ENCODE data around the gene DNAH9.

The DNAH9 gene

GRCh38 chr17:11814655-11815262, 216.5 kb downstream of the DNAH9 start:
- H3K56ac ChIP-seq (ENCODE audit: low read length): no peak overlapping the region
- no peak overlapping the region for H2BK15ac ChIP-seq (replicated peaks; ENCODE audit: low read depth)
- H2AK5ac ChIP-seq (ENCODE audit: low read length): no peak overlapping the region
- no peaks in the 10 kb centered on the region for H3K79me2 ChIP-seq (ENCODE audit: control insufficient read depth, insufficient read depth, low read length)
- no peak for DNase-seq
- H3K79me1 ChIP-seq (ENCODE audit: low read length): no peaks in the 10 kb centered on the region
- no peaks in the 10 kb centered on the region for H3K4me1 ChIP-seq (ENCODE audit: control insufficient read depth, low read depth, low read length)
- H3K27ac ChIP-seq (ENCODE audit: low read depth, low read length): no peak overlapping the region
- no peak overlapping the region for H3K4me2 ChIP-seq (ENCODE audit: low read length)
- no peak overlapping the region for H3K4ac ChIP-seq (ENCODE audit: low read depth, low read length)
- H3K23ac ChIP-seq (ENCODE audit: low read length): no peak overlapping the region
- H4K8ac ChIP-seq (ENCODE audit: low read depth, low read length): no peak overlapping the region
- H3K4me3 ChIP-seq (ENCODE audit: low read length): no peak overlapping the region
- H2BK120ac ChIP-seq (ENCODE audit: low read depth, low read length): no peak overlapping the region
- no peak overlapping the region for H3K9ac ChIP-seq (ENCODE audit: low read length)
- no CpG with 5 or more reads among the region's 3 CpGs for WGBS (ENCODE audit: extremely low coverage, insufficient coverage, low lambda C conversion rate)
- no peak overlapping the region for H4K5ac ChIP-seq (ENCODE audit: low read length)
- H3K36me3 ChIP-seq (ENCODE audit: control insufficient read depth, insufficient read depth, low read length): no peaks in the 10 kb centered on the region
- H3K27me3 ChIP-seq (ENCODE audit: insufficient read depth, low read length, poor library complexity): no peaks in the 10 kb centered on the region
- no peak overlapping the region for H3K18ac ChIP-seq (ENCODE audit: low read length)
- no peak overlapping the region for H2BK5ac ChIP-seq (ENCODE audit: low read length)

GRCh38 chr17:11816409-11816808, 218.1 kb downstream of the DNAH9 start:
- no peaks in the 10 kb centered on the region for H3K4me1 ChIP-seq (ENCODE audit: control insufficient read depth, low read depth, low read length)
- H4K8ac ChIP-seq (ENCODE audit: low read depth, low read length): no peak overlapping the region
- no CpG with 5 or more reads among the region's 2 CpGs for WGBS (ENCODE audit: extremely low coverage, insufficient coverage, low lambda C conversion rate)
- H3K4me2 ChIP-seq (ENCODE audit: low read length): no peak overlapping the region
- H3K27me3 ChIP-seq (ENCODE audit: insufficient read depth, low read length, poor library complexity): no peaks in the 10 kb centered on the region
- no peaks in the 10 kb centered on the region for H3K36me3 ChIP-seq (ENCODE audit: control insufficient read depth, insufficient read depth, low read length)
- H2AK5ac ChIP-seq (ENCODE audit: low read length): no peak overlapping the region
- H3K27ac ChIP-seq (ENCODE audit: low read depth, low read length): no peak overlapping the region
- H3K4me3 ChIP-seq (ENCODE audit: low read length): no peak overlapping the region
- no peak overlapping the region for H4K5ac ChIP-seq (ENCODE audit: low read length)
- no peak overlapping the region for H3K9ac ChIP-seq (ENCODE audit: low read length)
- H2BK5ac ChIP-seq (ENCODE audit: low read length): no peak overlapping the region
- H3K4ac ChIP-seq (ENCODE audit: low read depth, low read length): no peak overlapping the region
- H3K56ac ChIP-seq (ENCODE audit: low read length): no peak overlapping the region
- H3K18ac ChIP-seq (ENCODE audit: low read length): no peak overlapping the region
- no peaks in the 10 kb centered on the region for H3K79me2 ChIP-seq (ENCODE audit: control insufficient read depth, insufficient read depth, low read length)
- no peaks in the 10 kb centered on the region for H3K79me1 ChIP-seq (ENCODE audit: low read length)
- H3K23ac ChIP-seq (ENCODE audit: low read length): no peak overlapping the region
- no peak for DNase-seq
- no peak overlapping the region for H2BK120ac ChIP-seq (ENCODE audit: low read depth, low read length)
- H2BK15ac ChIP-seq (replicated peaks; ENCODE audit: low read depth): no peak overlapping the region

GRCh38 chr17:11823862-11824261, 225.6 kb downstream of the DNAH9 start:
- H3K4ac ChIP-seq (ENCODE audit: low read depth, low read length): no peak overlapping the region
- no peaks in the 10 kb centered on the region for H3K36me3 ChIP-seq (ENCODE audit: control insufficient read depth, insufficient read depth, low read length)
- H3K4me3 ChIP-seq (ENCODE audit: low read length): no peak overlapping the region
- no peaks in the 10 kb centered on the region for H3K79me1 ChIP-seq (ENCODE audit: low read length)
- H2BK15ac ChIP-seq (replicated peaks; ENCODE audit: low read depth): no peak overlapping the region
- H3K4me2 ChIP-seq (ENCODE audit: low read length): no peak overlapping the region
- H2BK120ac ChIP-seq (ENCODE audit: low read depth, low read length): no peak overlapping the region
- WGBS (ENCODE audit: extremely low coverage, insufficient coverage, low lambda C conversion rate): no CpG with 5 or more reads among the region's 5 CpGs
- H2BK5ac ChIP-seq (ENCODE audit: low read length): no peak overlapping the region
- no peak overlapping the region for H4K8ac ChIP-seq (ENCODE audit: low read depth, low read length)
- no peaks in the 10 kb centered on the region for H3K4me1 ChIP-seq (ENCODE audit: control insufficient read depth, low read depth, low read length)
- no peak overlapping the region for H2AK5ac ChIP-seq (ENCODE audit: low read length)
- H3K27ac ChIP-seq (ENCODE audit: low read depth, low read length): no peak overlapping the region
- no peaks in the 10 kb centered on the region for H3K79me2 ChIP-seq (ENCODE audit: control insufficient read depth, insufficient read depth, low read length)
- no peaks in the 10 kb centered on the region for H3K27me3 ChIP-seq (ENCODE audit: insufficient read depth, low read length, poor library complexity)
- DNase-seq: no peak
- no peak overlapping the region for H4K5ac ChIP-seq (ENCODE audit: low read length)
- no peak overlapping the region for H3K56ac ChIP-seq (ENCODE audit: low read length)
- no peak overlapping the region for H3K9ac ChIP-seq (ENCODE audit: low read length)
- no peak overlapping the region for H3K18ac ChIP-seq (ENCODE audit: low read length)
- H3K23ac ChIP-seq (ENCODE audit: low read length): no peak overlapping the region

- no peak overlapping the region for H3K56ac ChIP-seq (ENCODE audit: low read length)
- WGBS (ENCODE audit: extremely low coverage, insufficient coverage, low lambda C conversion rate): no CpG with 5 or more reads among the region's 1 CpG
- no peak overlapping the region for H3K9ac ChIP-seq (ENCODE audit: low read length)
- no peak overlapping the region for H4K5ac ChIP-seq (ENCODE audit: low read length)
- no peak overlapping the region for H2BK15ac ChIP-seq (replicated peaks; ENCODE audit: low read depth)
- H4K8ac ChIP-seq (ENCODE audit: low read depth, low read length): no peak overlapping the region
- H3K36me3 ChIP-seq (ENCODE audit: control insufficient read depth, insufficient read depth, low read length): no peaks in the 10 kb centered on the region
- H3K18ac ChIP-seq (ENCODE audit: low read length): no peak overlapping the region
- no peak overlapping the region for H2BK5ac ChIP-seq (ENCODE audit: low read length)
- H2BK120ac ChIP-seq (ENCODE audit: low read depth, low read length): no peak overlapping the region
- no peak overlapping the region for H3K4me2 ChIP-seq (ENCODE audit: low read length)
- no peak overlapping the region for H3K23ac ChIP-seq (ENCODE audit: low read length)
- H2AK5ac ChIP-seq (ENCODE audit: low read length): no peak overlapping the region
- no peaks in the 10 kb centered on the region for H3K27me3 ChIP-seq (ENCODE audit: insufficient read depth, low read length, poor library complexity)
- no peaks in the 10 kb centered on the region for H3K79me1 ChIP-seq (ENCODE audit: low read length)
- no peak overlapping the region for H3K4me3 ChIP-seq (ENCODE audit: low read length)
- no peak overlapping the region for H3K27ac ChIP-seq (ENCODE audit: low read depth, low read length)
- no peaks in the 10 kb centered on the region for H3K79me2 ChIP-seq (ENCODE audit: control insufficient read depth, insufficient read depth, low read length)
- H3K4me1 ChIP-seq (ENCODE audit: control insufficient read depth, low read depth, low read length): no peaks in the 10 kb centered on the region
- DNase-seq: no peak
- no peak overlapping the region for H3K4ac ChIP-seq (ENCODE audit: low read depth, low read length)
These were observed 227.4 kb downstream of the DNAH9 start for GRCh38 chr17:11825572-11826209.

GRCh38 chr17:11832401-11833137, 234.3 kb downstream of the DNAH9 start:
- no peak overlapping the region for H2BK120ac ChIP-seq (ENCODE audit: low read depth, low read length)
- no peak overlapping the region for H4K5ac ChIP-seq (ENCODE audit: low read length)
- no peak overlapping the region for H2BK15ac ChIP-seq (replicated peaks; ENCODE audit: low read depth)
- H4K8ac ChIP-seq (ENCODE audit: low read depth, low read length): no peak overlapping the region
- no peak overlapping the region for H3K23ac ChIP-seq (ENCODE audit: low read length)
- no peak overlapping the region for H3K9ac ChIP-seq (ENCODE audit: low read length)
- no peak overlapping the region for H3K56ac ChIP-seq (ENCODE audit: low read length)
- H3K18ac ChIP-seq (ENCODE audit: low read length): no peak overlapping the region
- H3K4ac ChIP-seq (ENCODE audit: low read depth, low read length): no peak overlapping the region
- no peaks in the 10 kb centered on the region for H3K4me1 ChIP-seq (ENCODE audit: control insufficient read depth, low read depth, low read length)
- no peak overlapping the region for H2AK5ac ChIP-seq (ENCODE audit: low read length)
- no peak overlapping the region for H3K27ac ChIP-seq (ENCODE audit: low read depth, low read length)
- no peaks in the 10 kb centered on the region for H3K79me2 ChIP-seq (ENCODE audit: control insufficient read depth, insufficient read depth, low read length)
- no CpG with 5 or more reads among the region's 10 CpGs for WGBS (ENCODE audit: extremely low coverage, insufficient coverage, low lambda C conversion rate)
- H3K4me3 ChIP-seq (ENCODE audit: low read length): no peak overlapping the region
- H3K27me3 ChIP-seq (ENCODE audit: insufficient read depth, low read length, poor library complexity): no peaks in the 10 kb centered on the region
- no peak overlapping the region for H2BK5ac ChIP-seq (ENCODE audit: low read length)
- H3K79me1 ChIP-seq (ENCODE audit: low read length): no peaks in the 10 kb centered on the region
- H3K36me3 ChIP-seq (ENCODE audit: control insufficient read depth, insufficient read depth, low read length): no peaks in the 10 kb centered on the region
- no peak for DNase-seq
- H3K4me2 ChIP-seq (ENCODE audit: low read length): no peak overlapping the region

Data from mesendoderm (in vitro differentiated cells).